PC-3 (cell line): ENCODE measurements around the gene PCDH19. TPM values are rescaled to one million over a fixed set of nuclear protein-coding genes. Genes with fewer than 3 reads are reported as not detected.
A peak's percentile ranks its signal among the peaks of the same experiment; 100 is the strongest.
"Not testable (repeated sequence)": the region's sequence is repeated elsewhere in the genome, so short reads cannot be mapped to it uniquely, and the experiment has no call there.

Experiments
- ATAC-seq: fragments of 200-7000 bp; cut with Tn5 transposase; 2 replicates; pipeline ENCODE4 v1.9.1; 2020; ENCODE audit warnings: mild to moderate bottlenecking, moderate library complexity
- BruUV-seq: library from RNA; stranded (reverse); fragments of 400-500 nt; replicated peaks from 2 replicates; lab custom pipeline; 2021; lab: Mats Ljungman, UMichigan
- CTCF ChIA-PET: fragments of 300-600 bp; sonication (Branson Sonifier 250); formaldehyde crosslinking; loops from one replicate; lab custom pipeline; 2022; ENCODE audit warnings: antibody characterized with exemption; lab: Charles Lee
- POLR2A ChIA-PET: fragments of 300-600 bp; sonication (Branson Sonifier 250); formaldehyde crosslinking; loops from one replicate; lab custom pipeline; 2022; ENCODE audit warnings: antibody characterized with exemption; ENCODE audit not compliant: unreplicated experiment; lab: Charles Lee
- DNase-seq: peaks from one replicate; pipeline ENCODE4 v3.0.0-alpha.2; 2015
- H2AFZ ChIP-seq: fragments of 300-600 bp; sonication (generic); 2 replicates; pipeline ENCODE4 v1.6.0; 2016; ENCODE audit warnings: antibody characterized with exemption, low read length
- H3F3A ChIP-seq: fragments of 300-600 bp; sonication (generic); one replicate; pipeline ENCODE4 v1.6.0; 2017; ENCODE audit warnings: antibody characterized with exemption, low read length, control low read depth, mild to moderate bottlenecking; ENCODE audit not compliant: unreplicated experiment
- H3K27ac ChIP-seq: fragments of 300-600 bp; sonication (generic); 2 replicates; pipeline ENCODE4 v1.5.1; 2016; ENCODE audit warnings: mild to moderate bottlenecking, low read length
- H3K27me3 ChIP-seq: fragments of 300-600 bp; sonication (generic); 2 replicates; pipeline ENCODE4 v1.6.1; 2016; ENCODE audit warnings: low read length, mixed read lengths
- H3K36me3 ChIP-seq: fragments of 300-600 bp; sonication (generic); 2 replicates; pipeline ENCODE4 v1.6.1; 2016; ENCODE audit warnings: low read depth, mixed run types, low read length, mixed read lengths
- H3K4me1 ChIP-seq: fragments of 300-600 bp; sonication (generic); 2 replicates; pipeline ENCODE4 v1.5.1; 2016; ENCODE audit warnings: low read length; ENCODE audit not compliant: insufficient read depth
- H3K4me2 ChIP-seq: fragments of 300-600 bp; sonication (generic); 2 replicates; pipeline ENCODE4 v1.6.0; 2016; ENCODE audit warnings: low read length
- H3K4me3 ChIP-seq: fragments of 300-600 bp; sonication (generic); 2 replicates; pipeline ENCODE4 v1.5.1; 2016; ENCODE audit warnings: mild to moderate bottlenecking, low read length, mixed read lengths
- H3K79me2 ChIP-seq: fragments of 300-600 bp; sonication (generic); 2 replicates; pipeline ENCODE4 v1.6.1; 2017; ENCODE audit warnings: low read length, mixed read lengths
- H3K9ac ChIP-seq: fragments of 300-600 bp; sonication (generic); 2 replicates; pipeline ENCODE4 v1.6.0; 2016; ENCODE audit warnings: mild to moderate bottlenecking, low read length
- H3K9me2 ChIP-seq: fragments of 300-600 bp; sonication (generic); replicated peaks from 2 replicates; pipeline ENCODE4 v1.6.1; 2016; ENCODE audit warnings: mixed run types, low read length, mixed read lengths
- H3K9me3 ChIP-seq: fragments of 300-600 bp; sonication (generic); 2 replicates; pipeline ENCODE4 v1.6.1; 2016; ENCODE audit warnings: low read length, mixed read lengths
- H4K20me1 ChIP-seq: fragments of 300-600 bp; sonication (generic); 2 replicates; pipeline ENCODE4 v1.6.1; 2016; ENCODE audit warnings: low read length, mixed read lengths
- CTCF ChIP-seq: fragments of 300-600 bp; sonication (generic); conservative IDR thresholded peaks from 2 replicates; pipeline ENCODE4 v1.5.1; 2017; ENCODE audit warnings: antibody characterized with exemption, low read depth, mild to moderate bottlenecking, low read length
- EZH2 ChIP-seq: fragments of 300-600 bp; sonication (generic); IDR thresholded peaks from one replicate; pipeline ENCODE4 v1.6.1; 2017; ENCODE audit warnings: antibody characterized with exemption, mild to moderate bottlenecking, low read length; ENCODE audit not compliant: unreplicated experiment
- EZH2phosphoT487 ChIP-seq: fragments of 300-600 bp; sonication (generic); IDR thresholded peaks from 2 replicates; pipeline ENCODE4 v1.6.1; 2018; ENCODE audit warnings: mild to moderate bottlenecking, antibody characterized with exemption, low read length, borderline replicate concordance
- intact Hi-C: fragments of 100-400 bp; cut with micrococcal nuclease; formaldehyde crosslinking; loops from 2 replicates; pipeline ENCODE4 v1.9.0; 2023
- total RNA-seq: library from RNA; depleted of rRNA; stranded (reverse); fragments of >200 nt; gene quantifications from 2 replicates; pipeline ENCODE4 v1.2.3, GENCODE V29; 2014

Gene PCDH19
- total RNA-seq, 1 experiment from 2014 or later, result not detected

DNA sequence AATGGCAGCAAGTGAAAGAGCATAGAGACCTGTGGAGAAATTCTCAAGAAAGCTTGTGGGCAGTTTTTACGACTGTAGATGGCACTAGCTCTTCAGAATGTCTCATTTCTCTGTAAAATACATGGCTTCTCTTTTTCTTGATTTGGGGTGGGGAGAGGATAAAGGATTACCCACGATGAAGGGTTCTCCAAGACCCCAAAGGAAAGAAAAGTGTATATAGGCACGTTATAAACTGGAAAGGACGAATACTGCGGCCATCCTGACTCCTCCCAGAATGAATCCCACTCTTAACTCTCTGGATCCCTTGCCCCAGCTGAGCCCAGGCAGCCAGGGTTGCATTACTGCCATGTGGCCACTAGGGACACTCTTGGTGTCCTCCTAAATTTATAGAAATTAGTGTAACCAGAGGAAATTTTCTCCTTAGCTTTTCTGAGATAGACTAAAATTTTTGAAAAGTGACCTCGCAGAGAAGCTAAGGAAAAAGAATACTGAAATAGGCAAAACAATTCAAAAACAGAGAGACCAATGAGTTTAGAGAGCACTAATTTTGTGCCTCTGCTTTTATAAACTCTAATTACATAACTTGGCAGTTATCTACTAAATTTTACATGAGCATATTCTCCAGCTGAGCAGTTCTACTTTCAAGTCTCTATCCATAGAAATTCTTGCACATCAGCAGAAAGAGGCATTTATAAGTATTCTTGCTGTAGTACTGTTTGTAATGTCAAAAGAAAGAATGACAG lies 37.8 kb upstream of the PCDH19 start:
- ATAC-seq, result 0 out of 2 replicates have a peak, but pooled peaks have one; percentile 27
- no peak overlapping the region for H2AFZ ChIP-seq
- DNase-seq, result peak; percentile 56

DNA sequence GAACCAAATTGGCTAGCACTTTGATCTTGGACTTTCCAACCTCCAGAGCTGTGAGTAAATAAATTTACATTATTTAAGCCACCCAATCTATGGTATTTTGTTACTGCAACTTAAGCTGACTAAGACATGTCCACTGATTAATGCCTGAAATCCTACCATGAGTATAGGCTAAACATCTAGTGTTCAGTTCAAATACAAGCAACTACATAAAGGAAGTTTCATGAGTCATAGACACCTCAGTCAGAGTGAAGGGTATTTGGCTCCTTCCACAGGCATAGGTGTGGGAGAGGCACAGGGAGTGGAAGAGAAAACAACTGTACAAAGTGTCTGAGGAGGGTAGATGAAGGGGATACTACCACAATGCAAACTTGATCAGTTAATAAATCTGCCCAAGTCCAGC lies 35.5 kb upstream of the PCDH19 start:
- Histone ChIP-seq H3K27me3 (no peaks in the 10 kb centered on the region), H2AFZ (no peak overlapping the region), H3K9me2 (no peaks in the 10 kb centered on the region), H3K36me3 (no peaks in the 10 kb centered on the region), H3K79me2 (no peaks in the 10 kb centered on the region), H3K4me3 (no peak overlapping the region), H4K20me1 (no peaks in the 10 kb centered on the region), H3K4me2 (no peak overlapping the region), H3K4me1 (peaks cover 4% of the 10 kb centered on the region; the same call in 1 of the 2 replicates), H3K9me3 (no peaks in the 10 kb centered on the region), H3K9ac (no peak overlapping the region), H3K27ac (no peak overlapping the region), H3F3A (no peaks in the 10 kb centered on the region)
- intact Hi-C loops, result no loop called here
- TF ChIP-seq EZH2, result no peak
- TF ChIP-seq CTCF, result no peak
- TF ChIP-seq EZH2phosphoT487, result no peak
- no TSS peak for BruUV-seq
- POLR2A ChIA-PET, result no interaction called here
- CTCF ChIA-PET, result no interaction called here
- ATAC-seq, result no peak
- peak; percentile 25 for DNase-seq

More for the DNA sequence above, 37.8 kb upstream of the PCDH19 start:
- H3F3A ChIP-seq, result no peaks in the 10 kb centered on the region
- no TSS peak for BruUV-seq
- H3K27me3 ChIP-seq, result no peaks in the 10 kb centered on the region
- no peak overlapping the region for H3K27ac ChIP-seq
- no peaks in the 10 kb centered on the region for H3K9me2 ChIP-seq
- intact Hi-C loops, result no loop called here
- H3K9ac ChIP-seq, result no peak overlapping the region
- ChIA-PET CTCF (no interaction called here), POLR2A (no interaction called here)
- no peaks in the 10 kb centered on the region; the same call in 1 of the 2 replicates for H3K4me1 ChIP-seq
- no peaks in the 10 kb centered on the region for H3K36me3 ChIP-seq
- H3K9me3 ChIP-seq, result no peaks in the 10 kb centered on the region
- TF ChIP-seq CTCF (peak; percentile 76), EZH2 (no peak), EZH2phosphoT487 (no peak)
- no peaks in the 10 kb centered on the region for H3K79me2 ChIP-seq
- no peak overlapping the region for H3K4me3 ChIP-seq
- no peaks in the 10 kb centered on the region for H4K20me1 ChIP-seq
- H3K4me2 ChIP-seq, result peak overlapping the region; percentile 64; the same call in 1 of the 2 replicates

- H3K9ac ChIP-seq, CTCF ChIA-PET, H3K4me2 ChIP-seq, H3K36me3 ChIP-seq, H3K27ac ChIP-seq, H3K27me3 ChIP-seq, H3K4me1 ChIP-seq, H3K79me2 ChIP-seq, H3K4me3 ChIP-seq, ATAC-seq, H3F3A ChIP-seq, intact Hi-C loops, H3K9me2 ChIP-seq, BruUV-seq, POLR2A ChIA-PET, H3K9me3 ChIP-seq, H4K20me1 ChIP-seq, H2AFZ ChIP-seq: not testable (repeated sequence)
- peak; percentile 42 for DNase-seq
Observed at GRCh38 chrX:100441321-100441720, 31.2 kb upstream of the PCDH19 start.
